Mesenteric fat pad (tissue), 1 donor: Measurements from ENCODE around the gene THSD7A. TPM values are rescaled to one million over a fixed set of nuclear protein-coding genes. Genes with fewer than 3 reads are reported as not detected.

Experiments used
- DNase-seq: peaks from one replicate; pipeline ENCODE4 v3.0.0-alpha.2; 2020; ENCODE audit warnings: low spot score
- total RNA-seq: library from RNA; stranded (reverse); fragmentation: NEBNext Ultra II Directional; extraction: Animal tissue kit (Norgen Biotek cat#: 25700); gene quantifications from one replicate; pipeline ENCODE4 v1.2.1, GENCODE V29; 2021
- donor health status: DM: yes; HTN: yes; CAD: no.

THSD7A gene
- total RNA-seq, 1 donor from 2014 or later: 6.0 TPM

GRCh38 chr7:11750191-11750590 lies 81.8 kb downstream of the THSD7A start:
- DNase-seq: no peak

DNA sequence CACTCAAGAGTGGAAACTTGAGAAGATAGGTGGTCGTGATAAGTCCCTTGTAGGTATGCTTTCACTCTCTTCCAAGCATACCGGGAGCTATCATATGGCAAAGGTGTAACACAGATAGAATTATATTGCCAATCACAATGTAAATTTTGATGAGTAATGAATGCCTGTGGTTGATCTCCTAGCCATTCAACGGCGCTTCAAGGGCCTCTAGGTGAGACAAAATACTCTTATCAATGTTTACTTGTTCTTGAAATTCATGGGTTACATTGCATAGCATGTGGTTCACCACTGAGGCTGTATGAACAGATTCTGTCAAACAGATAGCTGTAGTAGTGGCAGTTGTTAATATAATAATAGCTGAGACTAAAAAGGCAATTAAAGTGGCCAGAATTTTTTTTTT lies 82.4 kb downstream of the THSD7A start:
- DNase-seq: no peak

DNA sequence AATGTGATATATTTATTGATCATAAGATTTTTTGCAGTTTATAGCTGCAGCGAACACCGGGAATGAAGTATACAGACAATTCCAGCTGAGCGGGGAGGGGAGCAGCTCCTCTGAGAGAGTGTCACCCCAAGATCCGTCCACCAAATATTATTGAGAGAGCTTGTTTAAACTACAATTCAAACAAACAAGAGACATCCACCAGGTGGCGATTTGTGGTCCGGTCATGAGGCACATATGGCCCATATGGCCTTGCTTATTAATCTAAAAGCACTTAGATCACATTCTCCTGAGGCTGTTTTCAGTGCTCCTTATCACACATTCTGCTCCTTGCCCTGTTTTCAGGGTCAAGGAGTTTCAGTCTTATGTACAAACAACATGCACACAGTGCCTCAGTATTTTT lies 83.1 kb downstream of the THSD7A start:
- DNase-seq: no peak

DNA sequence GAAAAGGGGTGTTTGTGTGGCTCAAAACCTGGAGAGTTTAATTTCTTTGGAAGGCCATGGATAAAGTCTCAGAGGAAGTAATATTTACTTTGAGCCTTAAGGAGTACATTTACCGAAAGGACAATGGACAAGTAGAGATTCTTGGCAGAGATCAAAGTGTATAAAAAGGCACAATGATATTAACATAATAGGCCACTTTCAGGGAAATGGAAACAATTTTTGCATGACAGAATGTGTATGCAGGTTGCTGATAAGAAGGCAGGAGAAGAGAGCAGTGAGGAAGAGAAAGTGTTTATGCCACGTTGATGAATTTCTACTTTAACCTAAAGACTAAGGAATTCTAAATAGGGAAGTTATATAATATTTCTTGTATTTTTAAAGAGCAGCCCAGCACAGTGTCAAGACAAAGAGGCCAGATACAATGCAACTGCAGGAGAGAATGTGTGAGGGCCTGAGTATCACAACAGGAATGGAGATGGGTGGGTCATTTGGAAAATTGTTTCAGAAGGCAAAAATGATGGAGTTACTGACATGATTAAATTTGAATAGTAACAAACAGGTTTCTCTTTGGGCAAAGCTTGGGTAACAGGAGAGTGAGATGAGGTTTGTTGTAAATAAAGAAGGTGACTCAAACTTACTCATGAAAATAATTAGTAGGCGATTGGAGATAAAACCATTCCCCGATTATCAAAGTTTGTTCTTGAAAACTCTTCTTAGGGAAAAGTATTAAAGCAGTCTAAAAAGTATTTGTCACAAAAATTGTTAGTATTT lies 84.1 kb downstream of the THSD7A start:
- DNase-seq: no peak

DNA sequence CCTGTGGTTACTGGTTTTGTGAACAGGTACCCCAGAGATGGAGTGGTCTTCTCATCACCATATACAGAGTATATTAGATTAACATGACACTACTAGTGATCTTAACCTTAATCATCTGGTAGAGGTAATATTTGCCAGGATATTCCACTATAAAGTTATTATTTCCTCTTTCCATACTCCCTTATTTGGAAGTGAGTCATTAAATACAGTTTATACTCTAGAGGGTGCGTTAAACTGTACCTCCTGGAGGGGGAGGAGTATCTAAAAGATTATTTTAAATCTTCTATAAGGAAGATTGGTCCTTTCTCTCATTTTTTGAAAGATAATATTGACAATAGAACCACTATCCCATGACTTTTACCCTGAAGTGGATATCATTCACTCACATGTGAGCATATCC lies 85.4 kb downstream of the THSD7A start:
- no peak for DNase-seq

DNA sequence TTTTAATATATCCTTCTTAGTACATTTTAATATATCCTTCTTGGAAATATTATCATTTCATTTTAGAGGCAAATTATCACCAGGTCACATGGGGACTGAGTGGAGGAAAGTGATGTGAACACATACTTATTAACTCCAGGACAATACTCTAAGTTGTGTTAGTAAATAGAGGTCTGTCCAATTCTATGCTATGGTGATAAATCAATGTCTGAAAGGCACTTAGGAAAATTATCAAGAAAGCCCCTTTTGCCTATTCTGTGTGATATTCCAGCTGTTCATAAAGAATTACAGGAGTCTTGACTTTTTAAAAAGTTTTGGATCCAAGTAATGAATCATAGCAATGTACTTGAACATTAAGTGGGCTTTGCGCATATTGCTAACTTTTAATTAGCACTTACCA lies 88.5 kb downstream of the THSD7A start:
- DNase-seq: no peak

- no peak for DNase-seq
These were observed 89.0 kb downstream of the THSD7A start for GRCh38 chr7:11743016-11743415.

GRCh38 chr7:11742496-11742895 lies 89.5 kb downstream of the THSD7A start:
- no peak for DNase-seq

DNA sequence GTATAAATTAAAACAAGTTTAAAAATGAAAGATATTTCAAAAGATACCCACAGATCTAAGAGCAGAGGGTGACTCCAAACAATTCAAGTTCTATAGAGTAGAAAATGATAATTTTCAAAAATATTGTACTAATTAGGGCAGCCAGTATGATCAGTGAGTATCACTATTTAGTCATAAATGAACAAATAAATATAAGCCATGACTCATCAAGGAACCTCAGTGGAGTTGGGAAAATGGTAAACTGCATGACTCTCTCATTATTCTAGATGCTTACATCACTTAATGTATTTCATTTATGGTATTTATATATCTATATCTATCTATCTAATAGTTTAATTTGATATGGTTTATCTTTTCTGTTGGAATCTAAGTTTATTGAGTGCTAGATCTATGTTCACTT lies 94.3 kb downstream of the THSD7A start:
- no peak for DNase-seq

DNA sequence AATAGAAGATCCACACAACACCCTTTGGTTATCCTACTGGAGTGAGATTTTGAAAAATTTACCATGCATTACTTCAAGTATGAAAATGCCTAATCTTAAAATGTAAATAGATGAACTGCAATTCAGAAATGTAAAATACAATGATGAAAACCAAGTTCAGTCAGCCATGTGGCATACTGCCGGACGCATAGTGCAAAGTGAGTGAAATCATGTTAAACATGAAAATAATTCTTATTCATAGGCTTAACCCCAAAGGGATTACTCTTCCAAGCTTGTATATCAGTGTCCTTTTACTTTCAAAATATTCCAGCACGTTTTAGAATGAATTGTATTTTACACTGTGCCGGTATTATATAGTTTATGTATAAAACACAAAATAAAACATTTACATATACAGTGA lies 99.8 kb downstream of the THSD7A start:
- no peak for DNase-seq

- DNase-seq: no peak
These were observed 101.3 kb downstream of the THSD7A start for GRCh38 chr7:11730725-11731124.

- DNase-seq: no peak
These were observed 104.1 kb downstream of the THSD7A start for GRCh38 chr7:11727864-11728263.

GRCh38 chr7:11726794-11727155 lies 105.2 kb downstream of the THSD7A start:
- DNase-seq: no peak

DNA sequence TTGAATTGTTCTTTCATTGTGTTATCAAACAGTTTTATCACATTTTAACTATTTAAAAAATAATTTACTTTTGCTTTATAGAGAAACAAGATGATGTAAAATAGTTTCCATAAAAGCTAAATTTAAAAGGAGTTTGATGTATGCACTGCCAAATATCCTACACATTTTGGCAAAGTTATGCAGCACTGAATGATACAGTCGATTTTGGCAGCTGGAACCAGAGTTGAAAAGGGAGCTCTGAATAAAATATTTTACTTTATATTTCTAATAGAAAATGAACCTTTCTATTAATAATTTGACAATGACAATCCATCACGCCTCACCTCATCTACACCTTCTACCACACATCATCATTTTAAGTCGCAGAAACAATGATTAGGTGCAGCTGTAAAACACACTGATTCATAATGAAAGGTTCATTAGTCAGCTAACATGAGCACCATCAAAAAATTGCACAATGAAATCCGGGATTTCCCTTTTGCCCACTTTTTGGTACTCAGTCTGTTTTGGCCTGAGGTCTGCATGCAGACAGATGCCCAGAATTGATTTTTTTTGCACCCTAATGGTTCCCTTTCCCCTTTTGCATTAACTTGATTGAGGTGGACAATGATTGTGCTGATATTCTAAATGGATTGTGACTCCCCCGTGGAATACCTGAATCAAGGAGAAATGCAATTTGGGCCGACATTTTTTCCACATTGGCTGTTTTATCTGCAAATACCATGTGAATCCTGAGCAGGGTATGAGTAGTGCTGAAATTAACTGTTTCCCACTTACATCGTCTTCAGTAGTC lies 105.8 kb downstream of the THSD7A start:
- DNase-seq: no peak

DNA sequence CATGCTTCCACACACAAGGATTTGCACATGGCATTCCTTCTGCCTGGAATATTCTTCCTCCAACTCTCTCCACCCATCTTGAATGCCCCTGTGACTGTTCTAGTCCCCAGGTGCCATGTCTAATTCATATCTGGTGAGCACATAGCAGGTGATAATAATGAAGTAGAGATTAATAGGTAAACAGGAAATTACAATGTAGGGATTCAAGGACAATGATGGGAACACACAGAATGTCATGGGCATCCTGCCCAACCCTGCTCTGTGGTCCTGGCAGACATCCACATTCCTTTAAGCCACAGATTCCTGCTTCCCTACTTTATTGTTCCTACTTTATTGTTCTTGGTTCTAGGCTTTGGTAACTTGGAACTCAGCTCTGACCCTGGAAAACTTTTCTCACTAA lies 115.8 kb downstream of the THSD7A start:
- no peak for DNase-seq

- no peak for DNase-seq
These were observed 117.3 kb downstream of the THSD7A start for GRCh38 chr7:11714676-11715075.

- DNase-seq: no peak
These were observed 117.8 kb downstream of the THSD7A start for GRCh38 chr7:11714205-11714604.

DNA sequence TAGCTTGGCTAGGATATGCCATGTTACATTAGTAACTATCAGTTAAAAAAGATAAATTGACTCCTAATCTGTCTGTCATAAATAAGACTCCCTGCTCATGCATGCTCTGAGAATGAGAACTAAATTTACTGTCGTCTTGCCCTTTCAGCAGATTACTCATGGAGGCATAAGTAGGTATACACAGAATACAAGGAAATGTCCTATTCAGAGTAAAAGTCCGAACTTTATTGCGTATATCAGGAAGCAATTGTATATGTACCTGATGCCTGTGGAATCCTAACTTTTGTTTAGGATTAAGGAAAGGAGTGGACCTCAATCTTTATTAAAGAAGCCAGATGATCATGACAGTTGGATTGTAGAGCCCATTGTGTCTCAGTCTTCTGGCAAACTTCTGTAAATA lies 118.6 kb downstream of the THSD7A start:
- DNase-seq: no peak

- DNase-seq: no peak
These were observed 121.6 kb downstream of the THSD7A start for GRCh38 chr7:11710377-11710776.

DNA sequence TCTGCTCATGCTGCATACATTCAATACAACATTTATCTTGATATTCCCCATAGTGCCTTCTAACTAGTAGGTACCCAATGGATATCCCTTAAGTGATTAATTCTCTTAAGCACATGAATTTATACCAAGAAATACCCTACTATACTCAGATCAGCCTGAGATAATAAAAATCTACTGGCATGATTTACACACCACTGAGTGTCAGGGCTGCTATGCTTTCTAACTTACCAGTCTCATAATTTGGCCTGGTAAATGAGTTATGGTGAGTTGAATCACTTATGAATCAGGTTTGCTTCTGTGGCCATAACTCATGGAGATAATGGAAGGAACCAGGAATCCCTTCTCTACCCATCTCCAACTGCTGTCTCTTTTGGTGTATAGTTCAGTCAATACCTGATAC lies 122.8 kb downstream of the THSD7A start:
- no peak for DNase-seq

- no peak for DNase-seq
These were observed 124.3 kb downstream of the THSD7A start for GRCh38 chr7:11707606-11708193.
